Cardiac fibroblast (primary cell): Measurements from ENCODE around the gene DGUOK.

ENCODE experiments used
- DNase-seq, 2 donors: peaks; one replicate each; pipeline versions ENCODE4 v3.0.0 to v3.0.0-alpha.2; 2010; ENCODE audit warnings: low read depth in 2 of 2
- H3K4me3 ChIP-seq, 2 donors: replicated peaks in 1 of 2; 1 replicate in 1 of 2; 2 replicates in 1 of 2; pipeline ENCODE4 v1.5.1; 2011; ENCODE audit warnings: low read depth in 2 of 2, low read length in 2 of 2, mild to moderate bottlenecking in 2 of 2, moderate library complexity in 1 of 2
- TF ChIP-seq, protein P1 (sequence below): IDR thresholded peaks from one replicate; pipeline ENCODE4 v1.5.1; 2011; ENCODE audit warnings: low read depth, mild to moderate bottlenecking, low read length, inconsistent platforms

DGUOK gene

GRCh38 chr2:73984203-73984921, 57.7 kb downstream of the DGUOK start, which contains the start of gene TET3:
Gene TET3, plus strand, starts transcription at chr2:73984910. Its CDS starts 1,494 bp downstream, at chr2:73986404.
- TF ChIP-seq, protein P1, sequence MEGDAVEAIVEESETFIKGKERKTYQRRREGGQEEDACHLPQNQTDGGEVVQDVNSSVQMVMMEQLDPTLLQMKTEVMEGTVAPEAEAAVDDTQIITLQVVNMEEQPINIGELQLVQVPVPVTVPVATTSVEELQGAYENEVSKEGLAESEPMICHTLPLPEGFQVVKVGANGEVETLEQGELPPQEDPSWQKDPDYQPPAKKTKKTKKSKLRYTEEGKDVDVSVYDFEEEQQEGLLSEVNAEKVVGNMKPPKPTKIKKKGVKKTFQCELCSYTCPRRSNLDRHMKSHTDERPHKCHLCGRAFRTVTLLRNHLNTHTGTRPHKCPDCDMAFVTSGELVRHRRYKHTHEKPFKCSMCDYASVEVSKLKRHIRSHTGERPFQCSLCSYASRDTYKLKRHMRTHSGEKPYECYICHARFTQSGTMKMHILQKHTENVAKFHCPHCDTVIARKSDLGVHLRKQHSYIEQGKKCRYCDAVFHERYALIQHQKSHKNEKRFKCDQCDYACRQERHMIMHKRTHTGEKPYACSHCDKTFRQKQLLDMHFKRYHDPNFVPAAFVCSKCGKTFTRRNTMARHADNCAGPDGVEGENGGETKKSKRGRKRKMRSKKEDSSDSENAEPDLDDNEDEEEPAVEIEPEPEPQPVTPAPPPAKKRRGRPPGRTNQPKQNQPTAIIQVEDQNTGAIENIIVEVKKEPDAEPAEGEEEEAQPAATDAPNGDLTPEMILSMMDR: no peak
- peak within 1 kb of the TSS; percentile 58 to 59 for H3K4me3 ChIP-seq
- DNase-seq: no peak

DNA sequence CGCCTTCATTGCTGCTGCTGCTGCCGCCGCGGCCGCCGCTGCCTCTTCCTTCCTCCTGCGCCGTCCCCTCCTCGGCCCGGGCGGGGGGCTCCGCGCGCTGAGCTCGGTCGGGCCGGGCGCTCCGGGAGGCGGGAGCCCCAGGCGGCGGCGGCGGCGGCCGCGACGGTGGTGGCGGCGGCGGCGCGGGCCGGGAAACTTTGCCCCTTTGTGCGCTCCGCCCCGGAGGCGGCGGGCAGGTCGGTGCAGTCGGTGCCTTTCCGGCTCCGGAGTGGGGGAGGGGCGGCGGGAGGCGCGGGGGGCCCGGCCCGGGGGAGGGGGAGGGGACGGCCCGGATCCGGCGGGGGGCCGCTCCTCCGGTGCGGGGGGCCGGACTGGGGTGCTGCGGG, 58.2 kb downstream of the DGUOK start:
- DNase-seq: peak in 1 of 2 donors; percentile 30
- TF ChIP-seq, protein P1: no peak
- peak overlapping the region in 1 of 2 donors; percentile 58 for H3K4me3 ChIP-seq

DNA sequence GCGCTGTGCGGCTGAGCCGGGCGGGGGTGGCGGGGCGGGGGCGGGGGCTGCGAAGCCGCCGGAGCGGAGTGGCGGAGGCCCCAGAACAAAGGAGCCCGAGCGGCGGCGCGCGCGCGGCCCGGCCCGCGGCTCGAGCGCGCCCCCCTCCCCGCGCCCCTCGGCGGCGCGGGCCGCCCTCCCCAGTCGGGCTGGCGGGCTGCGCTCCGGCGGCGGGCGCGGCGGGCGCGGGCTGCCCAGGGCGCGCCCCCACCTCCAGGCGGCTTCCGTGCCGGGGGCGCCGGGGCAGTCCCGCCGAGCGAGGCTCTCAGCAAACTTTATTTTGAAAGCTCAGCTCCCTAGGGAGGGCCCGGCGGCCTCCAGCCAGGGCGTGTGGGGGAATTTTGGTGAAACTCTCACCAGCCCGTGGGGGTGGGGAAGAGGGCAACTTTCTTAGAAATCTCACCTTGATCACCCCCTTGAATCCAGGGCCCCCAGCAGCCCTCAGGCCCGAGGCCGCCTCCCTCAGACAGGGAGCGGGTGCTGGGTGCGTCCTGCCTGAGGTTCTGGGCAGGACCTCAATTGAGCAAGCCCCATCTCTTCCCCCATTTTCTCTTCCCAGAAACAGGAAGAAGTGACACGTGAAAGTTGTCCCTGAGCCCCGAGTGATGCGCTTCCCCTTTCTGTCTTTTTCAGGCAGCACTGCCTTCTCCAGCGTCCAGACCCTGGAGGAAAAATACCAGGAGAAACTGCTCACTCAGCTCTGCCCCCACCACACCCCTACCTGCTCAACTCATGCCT, 58.8 kb downstream of the DGUOK start:
- peak; percentile 38 to 60 for DNase-seq
- TF ChIP-seq, protein P1: no peak

GRCh38 chr2:73986085-73986681, 59.5 kb downstream of the DGUOK start:
- no peak for DNase-seq
- TF ChIP-seq, protein P1: no peak
- H3K4me3 ChIP-seq: peak overlapping the region; percentile 58 to 59

More for the DNA sequence above, 58.8 kb downstream of the DGUOK start:
- peak overlapping the region; percentile 58 to 59 for H3K4me3 ChIP-seq

- no peak overlapping the region for H3K4me3 ChIP-seq
- DNase-seq: peak in 1 of 2 donors; percentile 64
- TF ChIP-seq, protein P1: no peak
These were observed 60.6 kb downstream of the DGUOK start for GRCh38 chr2:73987109-73987947.
